GM04504 (cell line): ENCODE data around the gene DAB1.
A peak's percentile ranks its signal among the peaks of the same experiment; 100 is the strongest.

Experiments used
- DNase-seq: peaks from one replicate; pipeline ENCODE4 v3.0.0-alpha.2; 2012; ENCODE audit warnings: low read depth

Gene DAB1

DNA sequence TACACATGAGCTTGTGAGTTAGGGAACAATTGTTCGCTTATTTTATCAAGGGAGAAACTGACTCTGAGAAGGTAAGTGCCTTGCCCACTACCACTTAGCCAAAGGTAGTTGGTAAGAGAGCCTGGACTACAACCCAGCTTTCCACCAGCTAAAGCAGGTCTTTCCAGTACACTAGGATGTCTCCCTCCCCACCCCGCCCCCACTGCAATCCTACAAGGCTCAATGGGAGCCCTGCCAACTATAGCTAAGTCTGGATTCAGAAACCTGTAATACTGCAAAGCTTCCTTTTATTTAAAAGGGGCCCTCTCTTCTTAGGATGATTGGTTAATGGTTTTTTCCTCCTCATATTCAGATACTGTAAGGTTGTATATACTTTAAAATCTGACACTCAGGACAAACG is 356.0 kb downstream of the DAB1 start:
- DNase-seq: no peak

DNA sequence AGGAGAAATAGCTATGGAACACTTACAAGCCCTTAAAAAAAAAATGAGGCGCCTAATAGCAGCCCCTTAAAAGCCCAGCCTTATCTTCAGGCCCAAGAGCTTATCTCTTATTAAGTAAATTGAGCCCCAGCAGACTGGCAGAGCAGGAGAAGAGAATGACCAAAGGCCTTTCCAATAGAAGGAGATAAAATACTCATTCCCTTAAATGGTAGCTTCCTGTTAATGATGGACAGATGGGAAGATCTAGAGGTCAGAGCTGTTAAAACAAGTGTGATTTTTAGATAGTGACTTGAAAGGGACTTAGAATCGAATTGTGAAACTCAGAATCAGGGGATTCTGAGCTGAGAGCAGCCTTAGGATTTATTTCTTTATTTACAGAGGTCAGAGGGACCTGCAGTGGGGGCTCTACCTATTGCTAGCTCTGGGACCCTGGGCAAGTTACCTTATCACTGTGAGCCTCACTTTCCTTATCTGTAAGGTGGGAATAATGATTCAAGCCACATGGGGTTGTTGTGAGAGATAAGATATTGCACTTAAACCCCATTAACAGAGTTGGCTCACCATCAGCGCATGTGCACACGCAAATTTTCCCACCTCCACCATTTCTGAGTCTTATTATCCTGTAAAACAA is 356.8 kb downstream of the DAB1 start:
- DNase-seq: no peak

DNA sequence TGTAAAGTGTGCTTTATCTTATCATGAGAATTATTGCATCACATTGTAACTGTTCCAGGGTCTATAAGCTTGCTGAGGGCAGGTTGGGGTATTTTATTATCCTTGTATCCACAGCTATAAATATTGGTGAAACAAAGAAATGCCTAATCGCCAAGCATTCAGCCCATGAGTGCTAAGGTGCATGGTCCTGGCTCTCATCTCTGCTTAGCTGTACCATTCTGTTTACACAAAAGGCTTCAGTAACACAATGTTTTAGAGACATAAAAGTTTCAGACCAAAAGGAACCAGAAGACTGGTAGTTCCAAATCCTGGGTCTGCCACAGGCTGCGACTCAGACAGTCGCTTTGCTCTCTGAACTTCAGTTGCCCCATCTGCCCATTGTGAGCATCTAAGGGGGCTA is 358.4 kb downstream of the DAB1 start:
- no peak for DNase-seq

DNA sequence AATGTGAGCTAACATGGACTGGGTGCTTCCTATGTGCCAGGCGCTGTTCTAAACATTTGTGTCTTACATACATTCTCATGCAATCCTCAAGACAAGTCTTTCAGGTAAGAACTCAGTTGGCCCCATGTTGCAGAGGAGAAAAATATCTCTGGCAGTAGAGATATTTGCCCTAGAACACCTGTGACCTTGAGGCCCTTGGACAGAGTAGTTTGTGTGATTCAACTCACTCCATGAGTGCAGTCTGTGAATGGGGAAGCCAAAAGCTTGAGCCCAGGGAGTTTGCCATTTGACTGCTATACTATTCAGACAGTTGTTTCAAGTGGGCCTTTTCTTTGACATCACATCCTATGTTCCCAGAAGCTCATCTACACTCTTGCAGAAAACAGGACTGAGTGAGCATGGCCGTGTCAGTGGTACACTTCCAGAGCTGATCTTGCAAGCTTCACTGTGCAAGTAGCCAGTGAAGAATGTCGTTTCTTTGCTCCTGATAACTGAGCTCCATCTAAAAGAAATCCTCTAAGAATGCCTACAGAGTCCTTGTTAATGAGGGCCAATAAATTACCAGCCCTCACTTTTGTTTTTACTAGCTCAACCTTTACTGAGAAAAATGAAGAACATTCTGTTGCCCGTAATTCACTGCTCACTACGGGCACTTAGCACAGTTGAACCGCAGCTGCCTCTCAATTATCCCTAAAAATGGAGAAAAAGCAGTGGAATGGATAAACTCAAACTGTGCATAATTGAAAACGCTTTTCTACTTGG is 359.3 kb downstream of the DAB1 start:
- no peak for DNase-seq

DNA sequence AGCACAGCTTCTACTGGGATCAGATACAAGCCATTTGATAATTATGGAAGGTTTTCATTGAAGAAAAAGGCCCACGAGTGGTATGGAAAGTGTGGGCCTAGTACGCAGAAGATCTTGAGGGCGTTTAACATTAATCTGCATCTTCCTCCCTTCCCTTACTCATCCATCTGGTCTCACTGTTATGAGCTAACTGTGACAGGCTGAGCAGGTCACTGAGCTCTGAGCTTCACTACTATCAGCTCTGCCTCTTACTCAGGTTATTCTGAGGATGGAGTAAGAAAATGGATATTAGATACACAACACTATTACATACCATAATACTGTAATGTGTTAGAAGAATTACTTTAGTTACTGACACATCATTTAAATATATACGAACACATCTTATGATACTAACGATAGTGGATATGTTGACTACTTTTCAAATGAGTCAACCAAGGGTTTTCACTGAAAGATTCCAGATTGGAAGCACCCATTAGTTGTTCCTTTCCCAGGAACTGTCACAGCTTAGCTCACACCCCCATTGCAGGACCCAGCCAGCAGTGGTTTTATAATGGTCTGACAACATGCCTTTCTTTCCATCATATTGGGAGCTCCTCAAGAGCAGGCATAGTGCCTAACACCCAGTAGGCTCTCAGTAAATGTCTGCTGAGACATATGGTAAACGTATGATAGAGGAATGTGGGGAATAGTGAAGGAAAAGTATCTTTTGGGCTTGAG is 360.3 kb downstream of the DAB1 start:
- DNase-seq: peak; percentile 13

DNA sequence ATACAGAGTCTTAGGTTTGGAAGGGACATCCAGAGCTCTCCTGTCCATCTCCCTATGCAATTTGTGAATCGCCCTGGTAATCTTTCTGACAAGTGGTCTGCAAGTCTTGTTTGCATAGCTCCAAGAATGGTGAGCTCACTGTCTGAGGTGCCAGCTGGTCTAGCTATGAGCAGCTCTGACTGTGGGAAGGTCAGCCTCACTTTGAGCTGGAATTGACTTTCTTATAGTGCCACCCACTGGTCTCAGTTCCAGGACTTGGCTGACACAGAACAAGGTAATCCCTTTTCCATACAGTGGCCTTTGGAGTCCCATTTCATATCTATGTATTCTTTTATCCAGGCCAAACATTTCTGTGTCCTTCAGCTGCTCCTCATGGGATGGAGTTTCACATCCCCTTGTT is 362.5 kb downstream of the DAB1 start:
- peak; percentile 21 for DNase-seq

DNA sequence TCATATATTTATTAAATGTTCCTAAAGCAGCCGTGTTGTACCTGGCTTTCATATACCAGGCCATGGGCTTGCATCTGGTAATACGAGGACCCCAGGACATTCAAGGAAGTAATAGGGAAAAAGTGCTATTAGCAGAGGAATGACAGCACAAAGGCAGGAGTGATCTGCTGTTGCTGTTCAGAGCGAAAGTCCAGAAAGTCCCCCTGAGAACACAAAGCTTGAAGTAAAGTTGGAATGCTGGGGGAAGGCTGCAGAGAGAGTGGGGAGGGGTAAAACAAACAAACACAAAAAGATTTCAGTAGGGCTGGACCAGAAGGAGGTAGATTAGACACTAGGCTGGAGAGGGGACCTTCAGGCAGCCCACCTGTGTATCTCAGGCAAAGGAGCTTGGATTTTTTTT is 363.4 kb downstream of the DAB1 start:
- DNase-seq: no peak

DNA sequence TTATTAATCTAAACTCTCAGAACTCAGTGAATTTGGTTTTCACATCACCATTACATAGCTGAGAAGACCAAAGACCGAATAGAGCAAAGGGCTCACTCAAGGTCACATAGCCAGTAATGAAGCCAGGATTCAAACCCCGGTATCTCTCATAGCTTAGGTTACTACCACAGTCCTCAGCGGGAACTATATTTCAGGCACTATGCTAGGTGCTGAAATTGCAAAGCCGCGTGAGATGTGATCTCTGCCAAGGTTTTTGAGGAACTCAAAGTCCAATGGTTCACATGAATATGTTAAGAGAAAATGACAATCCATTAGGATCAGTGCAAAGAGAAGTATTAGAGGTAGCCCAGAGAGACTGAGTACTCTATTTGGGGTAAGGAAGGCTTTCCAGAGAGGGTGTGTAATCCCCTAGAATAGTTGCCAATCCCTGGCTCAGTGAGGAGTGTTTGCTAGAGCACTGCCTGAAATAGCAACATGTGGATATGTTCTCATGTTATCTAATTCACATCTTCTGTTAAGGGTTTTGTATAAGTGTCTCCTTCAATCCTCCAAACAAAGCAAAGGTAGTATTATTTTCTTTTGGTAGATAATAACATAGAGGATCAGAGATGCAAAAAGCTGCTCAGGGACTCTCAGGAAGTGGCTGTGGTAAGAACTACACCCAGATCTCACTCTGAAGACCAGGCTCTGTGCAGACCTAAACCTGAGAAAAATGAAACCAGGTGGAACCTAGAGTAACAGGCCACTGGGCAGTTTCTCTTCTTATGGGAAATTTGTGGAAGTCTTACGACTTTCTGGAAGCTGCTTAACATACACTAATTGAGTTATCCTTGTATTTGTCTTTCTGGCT is 365.0 kb downstream of the DAB1 start:
- no peak for DNase-seq

DNA sequence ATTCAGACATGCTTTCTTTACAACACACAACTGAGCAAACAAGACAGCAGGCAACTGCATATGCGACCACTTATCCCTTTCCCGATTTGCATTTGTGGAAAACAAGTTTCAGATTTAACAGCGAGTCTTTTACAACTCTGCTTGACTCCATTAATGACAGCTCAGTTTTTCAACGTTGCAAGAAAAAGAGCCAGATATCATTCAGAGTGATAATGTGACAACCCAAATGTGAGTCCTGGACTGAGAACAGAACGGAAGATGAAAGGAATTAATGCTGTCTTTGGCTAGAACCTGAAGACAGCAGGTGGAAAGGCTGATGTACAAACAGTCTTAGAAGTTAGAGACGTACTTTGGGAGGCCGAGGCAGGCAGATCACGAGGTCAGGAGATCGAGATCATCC is 375.0 kb downstream of the DAB1 start:
- DNase-seq: no peak

DNA sequence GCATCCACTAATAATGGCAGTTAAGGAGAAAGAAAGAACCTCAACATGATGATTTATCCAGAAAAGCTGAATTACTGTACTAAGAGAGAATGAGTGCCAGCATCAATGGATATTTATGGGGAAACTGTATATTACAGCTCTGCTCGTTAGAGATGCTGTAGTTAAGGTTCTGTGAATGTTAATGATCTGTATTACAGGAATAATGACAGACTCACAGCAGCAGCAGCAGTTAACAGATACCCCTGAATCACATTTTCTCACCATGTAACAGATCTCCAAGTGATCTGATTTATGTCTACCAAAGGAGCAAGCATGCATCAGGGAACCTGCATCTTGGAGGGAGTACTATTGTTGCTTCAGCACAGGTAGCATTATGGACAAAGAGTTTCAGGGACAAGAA is 377.4 kb downstream of the DAB1 start:
- no peak for DNase-seq

DNA sequence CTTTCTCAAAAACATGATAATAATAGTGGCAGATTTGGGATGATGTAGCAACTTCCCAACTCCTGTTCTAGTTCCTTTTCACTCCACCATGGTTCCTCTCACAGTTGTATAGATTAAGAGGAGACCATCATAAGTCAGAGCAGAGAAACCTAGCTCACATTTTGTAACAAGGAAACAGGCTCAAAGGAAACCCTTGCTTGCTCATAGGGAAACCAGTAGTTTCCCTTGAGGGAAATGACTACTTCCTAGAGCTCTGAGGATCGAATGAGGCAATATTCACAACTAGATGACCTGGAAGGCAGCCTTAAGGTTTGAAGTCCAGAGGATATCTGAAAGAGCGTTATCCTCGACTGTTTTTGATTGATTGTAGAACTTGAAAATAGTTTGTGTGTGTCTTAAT is 382.0 kb downstream of the DAB1 start:
- DNase-seq: no peak

DNA sequence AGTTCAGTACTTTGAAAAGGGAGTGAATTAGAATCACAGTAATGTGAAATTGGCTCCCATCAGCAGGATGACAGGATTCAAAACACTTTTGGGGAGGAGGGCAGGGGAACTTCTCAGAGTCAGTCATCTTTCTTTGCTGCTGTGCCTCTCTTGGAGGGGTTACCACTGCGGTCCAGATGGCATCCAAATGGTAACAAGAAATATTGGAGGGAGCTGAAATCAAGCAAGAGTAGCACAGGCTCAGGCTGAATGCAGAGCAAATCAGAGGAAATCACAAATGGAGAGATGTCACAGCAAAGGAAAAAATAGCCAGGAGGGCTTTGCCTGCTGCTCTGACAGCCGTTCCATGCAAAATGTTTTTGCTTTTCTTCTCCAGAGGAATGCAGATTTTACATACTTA is 383.0 kb downstream of the DAB1 start:
- DNase-seq: no peak

DNA sequence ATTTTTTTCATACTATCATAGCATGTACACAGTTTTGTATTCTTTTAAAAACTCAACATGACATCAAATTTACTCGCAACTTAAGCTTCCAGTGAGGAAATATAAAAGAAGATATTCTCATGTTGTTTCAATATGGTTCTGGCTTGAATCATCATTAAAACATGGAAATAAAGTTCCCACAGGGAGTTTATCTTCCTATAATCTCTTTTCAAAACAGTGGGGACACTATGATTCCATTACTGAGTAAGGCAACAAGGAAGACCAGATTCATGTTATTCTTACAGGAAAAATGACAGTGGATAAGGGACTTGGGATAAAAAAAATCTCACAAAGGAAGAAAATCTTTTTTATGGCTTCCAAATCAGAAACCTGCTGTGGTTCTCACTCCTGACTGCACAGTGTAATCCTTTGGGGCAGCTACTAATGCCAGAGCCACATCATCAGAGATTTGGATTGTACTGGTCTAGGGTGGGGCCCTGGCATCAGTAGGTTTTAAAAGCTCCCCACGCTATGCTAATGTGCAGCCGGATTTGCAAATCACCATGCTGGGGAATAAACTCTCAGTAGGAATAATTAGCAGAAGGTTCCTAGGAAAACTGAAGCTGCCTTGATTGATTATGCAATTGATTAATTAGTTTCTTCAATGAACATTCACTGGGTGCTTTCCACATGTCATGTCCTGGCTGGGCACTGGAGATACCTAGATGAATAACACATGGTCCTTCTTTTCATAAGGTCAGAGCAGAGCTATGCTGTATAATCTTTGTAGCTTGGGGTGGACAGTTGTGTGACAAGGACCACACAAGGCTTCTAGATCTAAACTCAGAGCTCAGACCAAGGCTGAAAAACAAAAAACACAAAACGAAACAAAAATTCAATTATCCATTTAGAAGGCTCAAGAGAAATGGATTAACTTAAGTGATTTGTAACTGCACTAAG is 386.9 kb downstream of the DAB1 start:
- DNase-seq: no peak

DNA sequence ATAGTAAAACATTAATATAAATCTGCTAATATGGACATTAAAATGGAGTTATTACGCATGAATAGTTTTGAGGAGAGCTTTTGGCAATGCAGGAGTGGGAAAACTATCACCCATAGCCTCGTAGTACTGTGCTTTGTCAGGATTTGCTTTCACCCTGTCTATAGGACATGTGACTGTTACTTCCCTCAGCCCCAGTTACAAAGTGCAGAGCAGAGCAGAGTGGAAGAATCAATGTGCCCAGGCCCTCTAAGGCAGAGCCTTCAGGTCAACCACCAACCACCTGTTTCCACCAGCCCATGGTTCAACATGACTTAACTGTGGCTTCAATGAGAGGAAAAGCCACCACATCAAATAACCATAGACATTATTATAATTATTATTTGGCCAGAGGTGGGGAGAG is 389.1 kb downstream of the DAB1 start:
- DNase-seq: no peak

DNA sequence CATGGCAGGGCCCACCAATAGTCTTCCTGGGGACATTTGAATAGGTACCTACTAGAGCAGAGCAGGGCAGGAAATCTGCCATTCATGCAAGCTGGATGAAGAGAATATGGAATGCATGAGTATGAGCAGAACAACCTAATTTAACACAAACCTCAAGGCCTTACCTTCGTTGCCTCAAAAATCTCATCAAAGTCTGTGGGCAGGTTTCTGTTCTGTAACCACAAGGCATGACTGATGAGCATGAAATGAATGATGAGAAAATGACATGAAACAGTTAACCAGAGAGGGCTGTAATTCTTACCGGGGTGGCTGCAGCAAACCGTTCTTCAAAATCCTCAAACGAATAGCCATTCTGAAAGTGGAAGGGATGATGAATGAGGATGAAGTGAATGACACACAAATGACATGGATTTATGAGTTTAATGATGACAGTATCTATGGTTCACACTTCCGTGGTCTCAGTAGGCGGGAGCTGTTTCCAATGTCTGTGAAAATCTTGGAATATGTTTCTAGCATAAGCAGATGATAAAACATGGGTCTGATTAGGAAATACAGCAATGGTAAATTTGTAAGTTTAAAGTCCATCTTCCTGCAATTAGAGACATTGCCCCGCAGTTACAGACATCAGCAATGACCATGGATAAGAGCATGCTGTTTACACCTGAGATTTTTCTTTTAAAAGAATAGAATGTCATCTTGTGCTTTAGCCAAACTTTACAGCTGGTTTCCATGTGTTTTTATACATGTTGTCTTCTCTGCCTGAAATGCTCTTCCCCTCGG is 390.4 kb downstream of the DAB1 start:
- no peak for DNase-seq

DNA sequence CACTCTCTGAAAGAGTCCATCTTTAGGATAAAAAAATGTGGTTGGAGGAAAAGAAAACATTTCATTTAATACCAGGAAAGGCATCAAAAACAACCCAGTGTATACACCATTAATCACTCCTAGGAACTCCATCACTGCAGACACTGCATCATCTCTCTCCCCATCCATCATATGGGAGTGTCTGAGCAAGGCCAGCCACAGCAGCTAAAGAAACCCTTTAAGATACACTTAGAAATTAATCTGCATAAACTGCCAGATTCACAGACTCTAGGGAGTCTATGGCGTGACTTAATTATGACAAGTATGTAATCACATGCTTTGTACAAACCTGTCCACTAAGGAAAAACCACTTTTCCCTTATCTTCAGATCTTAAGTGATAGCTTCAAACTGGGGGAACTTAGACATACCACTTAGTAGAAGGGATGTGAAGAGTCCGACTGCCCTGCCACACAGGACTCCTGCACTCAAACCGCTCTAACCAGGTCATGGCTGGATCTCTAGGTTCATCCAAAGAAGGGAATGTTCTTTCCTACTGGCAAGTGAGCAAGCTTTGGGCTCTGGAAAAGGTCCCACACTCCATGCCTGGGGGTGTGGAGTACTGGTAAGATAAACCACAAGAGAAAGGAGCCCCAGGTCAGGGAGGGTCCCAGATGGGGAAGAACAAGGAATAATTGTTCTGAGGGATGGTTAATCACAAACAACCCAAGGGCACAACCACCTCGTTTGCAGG is 397.1 kb downstream of the DAB1 start:
- DNase-seq: no peak

DNA sequence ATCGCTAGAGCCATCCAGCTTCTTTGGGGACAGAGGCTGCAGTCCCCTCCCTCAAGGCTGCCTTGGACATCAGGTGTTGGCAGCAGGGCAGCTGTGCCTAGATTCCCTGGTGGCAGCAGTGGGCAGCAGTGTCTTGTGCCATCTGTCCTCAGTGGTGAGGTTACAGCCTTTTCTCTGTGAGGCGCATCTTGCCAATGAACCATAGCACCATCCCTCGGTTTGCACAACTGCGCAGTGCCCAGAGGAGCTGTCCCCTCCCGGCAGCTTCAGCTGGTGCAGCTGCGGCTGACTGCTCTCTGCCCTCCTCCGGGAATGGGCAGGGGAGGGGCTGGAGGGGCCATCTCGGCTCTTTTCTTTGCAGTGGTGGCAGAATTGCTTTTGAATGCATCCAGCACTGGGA is 399.0 kb downstream of the DAB1 start:
- no peak for DNase-seq

DNA sequence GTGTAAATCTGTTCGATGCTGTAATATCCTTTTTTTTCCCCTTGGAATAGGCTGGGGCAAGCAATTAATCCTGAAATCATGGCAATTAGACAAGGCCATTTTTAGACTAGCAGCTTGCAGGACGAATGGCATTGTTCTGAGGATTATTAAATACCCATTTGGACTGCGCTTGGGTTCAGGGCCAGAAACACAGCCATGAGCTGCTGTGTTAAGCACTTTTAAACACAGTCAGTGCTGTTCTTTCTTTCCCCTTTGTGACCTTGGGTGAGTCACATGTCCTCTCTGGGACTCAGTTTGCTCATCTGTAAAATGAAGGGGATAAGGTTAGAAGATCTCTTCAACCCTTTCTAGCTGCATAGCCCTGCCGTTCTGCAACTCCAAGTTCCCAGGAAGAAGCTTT is 399.4 kb downstream of the DAB1 start:
- no peak for DNase-seq

DNA sequence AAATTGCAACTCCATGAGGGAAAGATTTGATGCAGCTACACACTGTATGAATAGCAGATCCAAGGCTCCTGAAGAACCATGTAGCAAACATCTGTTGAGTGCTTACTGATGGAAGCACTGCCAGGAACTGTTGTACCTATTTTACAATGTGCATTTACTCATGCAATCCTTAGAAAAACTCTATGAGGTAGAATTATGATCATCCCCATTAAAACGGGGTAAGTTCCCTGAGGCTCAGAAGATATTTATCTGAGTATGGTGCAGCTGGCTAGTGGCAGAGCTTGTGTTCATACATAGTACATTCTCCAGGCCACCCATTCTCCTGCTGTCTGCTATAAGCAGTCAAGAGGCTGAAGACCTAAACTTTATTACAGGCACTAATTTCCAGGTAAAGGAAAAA is 403.6 kb downstream of the DAB1 start:
- DNase-seq: no peak
